HS-5 (cell line): ENCODE data around the gene PLPPR3.
A peak's percentile ranks its signal among the peaks of the same experiment; 100 is the strongest.
"Not testable (repeated sequence)": the region's sequence is repeated elsewhere in the genome, so short reads cannot be mapped to it uniquely, and the experiment has no call there.

Experiments
- DNase-seq: peaks from one replicate; pipeline ENCODE4 v3.0.0-alpha.2; 2012; ENCODE audit warnings: low read depth

Gene PLPPR3

DNA sequence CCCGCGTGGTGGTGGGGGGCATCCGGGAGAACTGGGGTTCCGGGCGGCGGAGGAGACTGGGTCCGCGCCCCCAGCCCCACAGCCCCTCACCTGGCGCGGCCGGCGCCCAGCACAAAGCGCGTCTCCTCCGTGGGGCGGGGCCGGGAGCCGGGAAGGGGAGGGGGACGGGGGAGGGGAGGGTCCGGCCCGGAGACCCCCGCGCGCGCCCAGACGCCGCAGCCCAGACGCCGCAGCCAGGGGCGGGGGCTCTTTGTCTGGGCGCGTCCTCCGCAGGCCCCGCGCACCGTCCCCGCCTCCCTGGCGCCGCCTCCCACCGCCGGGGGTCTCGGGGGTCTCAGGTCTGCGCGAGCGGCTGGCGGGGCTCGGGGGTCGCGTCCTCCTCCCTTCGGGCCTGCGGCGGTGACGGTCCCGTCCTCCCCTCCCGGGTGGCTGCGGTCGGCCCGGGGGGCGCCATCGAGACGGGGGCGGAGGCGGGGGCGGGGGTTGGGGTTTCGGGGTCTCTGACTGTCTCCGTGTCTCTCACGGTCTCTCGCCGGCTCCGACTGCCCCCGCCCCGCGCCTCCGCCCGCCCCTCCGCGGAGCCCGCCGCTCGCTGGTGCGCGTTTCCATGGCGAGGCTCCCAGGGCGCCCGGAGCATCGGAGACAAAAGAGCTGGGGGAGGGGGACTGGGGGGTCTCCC is at the start of gene PLPPR3:
Gene PLPPR3 (minus strand): TSS at position 131 of the 679 bp plus-strand sequence. CDS start 396 bp downstream, outside the sequence.
- DNase-seq, result no peak

- no peak for DNase-seq
Measured at GRCh38 chr19:870963-871401, 49.2 kb upstream of the PLPPR3 start.

DNA sequence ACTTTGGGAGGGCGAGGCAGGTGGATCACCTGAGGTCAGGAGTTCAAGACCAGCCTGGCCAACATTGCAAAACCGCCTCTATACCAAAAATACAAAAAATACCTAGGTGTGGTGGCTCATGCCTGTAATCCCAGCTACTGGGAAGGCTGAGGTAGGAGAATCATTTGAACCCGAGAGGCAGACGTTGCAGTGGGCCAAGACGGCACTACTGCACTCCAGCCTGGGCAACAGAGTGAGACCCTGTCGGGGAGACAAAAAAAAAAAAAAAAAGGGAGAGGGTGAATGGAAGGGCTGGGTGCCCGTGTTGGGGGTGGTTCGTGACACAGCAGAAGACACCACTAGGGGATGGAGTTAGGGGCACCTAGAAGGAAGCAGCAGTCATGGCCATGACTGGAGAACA is 48.6 kb upstream of the PLPPR3 start:
- DNase-seq, result no peak

GRCh38 chr19:869245-870177 is 47.8 kb upstream of the PLPPR3 start:
- peak; percentile 73 for DNase-seq

DNA sequence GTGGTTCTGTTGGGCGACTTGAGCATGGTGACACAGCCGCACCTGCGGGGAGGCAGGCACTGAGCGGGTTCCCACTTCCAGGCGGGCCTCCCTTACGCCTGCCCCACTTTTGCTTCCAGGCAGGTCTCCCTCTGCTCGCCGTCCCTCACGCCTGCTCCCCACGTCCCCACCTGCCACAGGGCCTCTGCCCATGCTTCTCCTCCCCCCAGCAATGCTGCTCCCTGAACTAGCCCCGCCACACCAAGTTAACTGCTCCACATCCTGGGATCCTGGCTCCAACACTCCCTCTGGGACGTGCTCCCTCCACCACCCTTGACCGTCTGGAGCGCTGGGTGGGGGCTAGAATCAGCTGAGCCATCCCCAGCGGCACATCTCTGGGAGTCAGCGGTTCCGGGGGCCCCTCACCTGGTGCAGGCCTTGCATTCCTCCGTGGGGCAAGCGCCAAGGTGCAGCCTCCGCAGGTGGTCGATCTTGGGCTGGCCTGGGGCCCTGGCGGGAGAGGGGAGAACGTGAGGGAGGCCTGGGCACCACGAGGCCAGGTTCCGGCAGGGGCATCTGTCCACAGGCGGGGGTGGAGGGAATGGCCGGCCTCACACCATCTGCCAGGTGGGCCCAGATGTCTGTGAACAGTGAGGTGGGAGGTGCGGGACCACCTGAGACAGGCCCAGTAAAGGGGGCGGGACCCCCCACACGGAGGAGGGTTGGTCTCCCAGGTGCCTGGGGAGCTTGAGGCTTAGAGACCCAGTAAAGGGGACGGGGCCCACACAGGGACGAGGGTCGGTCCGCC is 46.9 kb upstream of the PLPPR3 start:
- no peak for DNase-seq

DNA sequence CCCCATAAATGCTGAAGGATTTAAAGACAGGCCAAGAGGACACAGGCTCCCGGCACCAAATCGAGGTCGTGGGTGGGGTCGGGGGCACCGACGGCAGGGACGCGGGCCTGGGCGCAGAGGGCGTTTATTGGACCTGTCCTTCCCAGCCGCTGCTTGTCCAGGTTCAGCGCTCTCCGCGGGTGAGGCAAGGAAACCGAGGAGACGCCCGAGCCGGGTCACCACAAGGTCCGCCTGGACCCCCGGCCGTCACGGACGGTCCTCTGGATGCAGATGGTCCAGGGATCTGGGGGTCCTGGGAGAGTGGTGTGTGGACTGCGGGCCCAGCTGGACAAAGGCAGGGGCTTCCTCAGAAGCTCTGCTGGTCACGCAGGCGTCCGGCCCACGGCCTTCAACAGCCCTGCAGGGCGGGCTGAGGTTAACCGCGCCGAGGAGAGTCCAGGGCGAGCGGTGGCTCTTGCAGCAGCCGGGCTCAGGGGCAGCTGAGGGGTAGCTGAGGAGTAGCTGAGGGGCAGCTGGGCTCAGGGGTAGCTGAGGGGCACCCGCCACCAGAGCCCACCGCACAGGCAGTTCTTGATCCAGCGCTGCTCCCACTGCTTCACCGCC is 46.2 kb upstream of the PLPPR3 start:
- DNase-seq, result no peak

DNA sequence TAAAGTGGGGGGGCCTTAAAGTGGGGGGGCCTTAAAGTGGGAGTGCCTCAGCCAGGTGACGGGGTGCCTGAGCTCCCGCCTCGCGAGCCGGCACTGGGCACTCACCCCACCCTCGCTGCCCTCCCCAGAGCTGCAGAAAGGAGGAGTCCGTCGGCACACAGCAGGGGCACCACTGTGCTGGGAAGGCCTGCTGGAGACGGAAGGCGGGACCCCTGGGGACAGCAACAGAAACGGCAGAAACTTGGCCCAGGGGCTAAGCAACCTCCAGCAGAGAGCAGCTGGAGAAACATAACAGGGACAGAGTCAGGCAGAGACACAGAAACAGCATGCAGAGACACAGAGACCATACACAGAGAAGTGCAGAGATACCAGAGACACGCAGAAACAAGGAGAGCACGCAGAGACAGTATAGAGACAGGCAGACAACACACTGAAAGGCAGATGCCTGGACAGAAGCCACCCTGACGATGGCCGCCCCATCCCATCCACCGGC is 45.6 kb upstream of the PLPPR3 start:
- DNase-seq, result no peak

DNA sequence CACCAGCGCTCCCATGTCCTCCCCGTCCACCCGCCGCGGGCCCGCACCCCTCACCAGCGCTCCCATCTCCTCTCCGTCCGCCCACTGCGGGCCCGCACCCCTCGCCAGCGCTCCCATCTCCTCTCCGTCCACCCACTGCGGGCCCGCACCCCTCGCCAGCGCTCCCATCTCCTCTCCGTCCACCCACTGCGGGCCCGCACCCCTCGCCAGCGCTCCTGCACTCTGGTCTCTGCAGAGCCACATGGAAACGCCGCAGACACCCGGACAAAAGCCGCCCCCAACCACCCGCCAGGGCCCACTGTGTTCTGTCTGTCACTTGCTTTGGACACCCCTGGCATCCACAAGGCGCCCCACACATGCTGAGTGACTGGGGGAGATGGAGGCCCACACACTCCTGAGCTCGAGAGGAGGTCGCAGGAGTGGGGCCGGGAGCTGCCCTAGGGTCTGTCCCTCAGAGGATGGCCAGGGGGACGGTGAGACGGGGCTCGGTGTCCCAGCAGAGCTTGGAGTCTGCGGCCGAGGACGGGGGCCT is 45.1 kb upstream of the PLPPR3 start:
- no peak for DNase-seq

- no peak for DNase-seq
Measured at GRCh38 chr19:863315-863620, 41.5 kb upstream of the PLPPR3 start.

- DNase-seq, result no peak
Measured at GRCh38 chr19:862581-863314, 41.0 kb upstream of the PLPPR3 start.

- no peak for DNase-seq
Measured at GRCh38 chr19:861756-862580, 40.2 kb upstream of the PLPPR3 start.

DNA sequence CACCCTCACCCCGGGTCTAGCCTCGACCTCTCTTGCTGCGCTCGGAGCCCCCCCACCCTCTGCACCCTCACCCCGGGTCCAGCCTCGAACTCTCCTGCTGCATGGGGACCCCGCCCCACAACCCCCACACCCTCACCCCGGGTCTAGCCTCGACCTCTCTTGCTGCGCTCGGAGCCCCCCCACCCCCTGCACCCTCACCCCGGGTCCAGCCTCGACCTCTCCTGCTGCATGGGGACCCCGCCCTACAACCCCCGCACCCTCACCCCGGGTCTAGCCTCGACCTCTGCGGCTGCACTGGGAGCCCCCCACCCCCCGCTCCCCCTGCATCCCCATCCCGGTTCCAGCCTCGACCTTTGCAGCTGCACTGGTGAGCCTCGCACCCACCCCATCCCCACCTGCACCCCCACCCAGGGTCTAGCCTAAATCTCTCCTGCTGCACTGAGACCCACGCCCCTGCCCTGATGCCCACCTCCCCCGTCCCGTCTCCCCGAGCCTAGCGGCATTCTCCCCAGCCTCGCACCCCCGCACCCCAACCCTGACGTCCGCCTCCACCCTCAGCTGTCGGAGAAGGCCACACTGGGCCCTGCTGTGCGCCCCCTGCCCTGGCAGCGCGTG is 39.5 kb upstream of the PLPPR3 start:
- no peak for DNase-seq

GRCh38 chr19:858868-859843 is 37.4 kb upstream of the PLPPR3 start, which contains the start of gene CFD:
Gene CFD, plus strand, starts transcription at chr19:859664. Its CDS starts 26 bp downstream, at chr19:859690.
- no peak for DNase-seq

GRCh38 chr19:858284-858683 is 36.5 kb upstream of the PLPPR3 start:
- no peak for DNase-seq

DNA sequence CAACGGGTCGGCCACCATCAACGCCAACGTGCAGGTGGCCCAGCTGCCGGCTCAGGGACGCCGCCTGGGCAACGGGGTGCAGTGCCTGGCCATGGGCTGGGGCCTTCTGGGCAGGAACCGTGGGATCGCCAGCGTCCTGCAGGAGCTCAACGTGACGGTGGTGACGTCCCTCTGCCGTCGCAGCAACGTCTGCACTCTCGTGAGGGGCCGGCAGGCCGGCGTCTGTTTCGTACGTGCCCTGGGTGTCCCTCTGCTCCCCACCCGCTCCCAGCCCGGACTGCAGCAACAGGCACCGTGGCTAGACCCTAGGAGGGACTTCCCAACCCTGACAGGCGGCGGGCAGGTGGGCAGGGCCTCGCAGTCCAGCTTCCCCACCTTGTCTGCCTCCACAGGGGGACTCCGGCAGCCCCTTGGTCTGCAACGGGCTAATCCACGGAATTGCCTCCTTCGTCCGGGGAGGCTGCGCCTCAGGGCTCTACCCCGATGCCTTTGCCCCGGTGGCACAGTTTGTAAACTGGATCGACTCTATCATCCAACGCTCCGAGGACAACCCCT is 33.9 kb upstream of the PLPPR3 start:
- DNase-seq, result no peak

DNA sequence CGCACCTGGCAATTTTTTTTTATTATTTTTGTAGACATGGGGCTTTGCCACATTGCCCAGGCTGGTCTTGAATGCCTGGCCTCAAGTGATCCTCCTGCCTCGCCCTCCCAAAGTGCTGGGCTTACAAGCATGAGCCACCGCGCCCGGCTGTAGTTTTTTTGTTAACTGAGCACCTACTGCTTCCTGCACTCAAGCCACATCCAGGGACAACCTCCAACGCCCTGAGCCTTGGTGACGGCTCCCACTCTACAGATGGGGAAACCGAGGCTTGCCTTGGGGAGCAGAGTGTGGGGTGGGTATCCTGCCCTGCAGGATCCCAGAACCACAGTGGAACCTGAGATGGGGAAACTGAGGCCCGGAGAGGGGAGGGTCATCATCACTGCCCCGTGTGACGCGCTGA is 33.4 kb upstream of the PLPPR3 start:
- no peak for DNase-seq

DNA sequence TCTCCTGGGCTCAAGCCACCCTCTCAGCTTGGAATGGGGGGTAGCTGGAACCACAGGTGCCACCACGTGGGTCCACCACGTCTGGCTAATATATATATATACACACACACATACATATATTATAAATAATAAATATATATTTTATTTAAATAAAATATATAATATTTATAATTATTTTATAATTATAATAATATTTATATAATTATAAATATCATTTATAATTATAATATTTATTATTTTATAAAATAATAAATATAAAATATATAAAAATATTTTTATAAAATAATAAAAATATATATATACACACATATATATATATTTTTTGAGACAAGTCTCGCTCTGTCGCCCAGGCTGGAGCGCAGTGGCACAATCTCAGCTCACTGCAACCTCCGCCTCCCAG is 32.8 kb upstream of the PLPPR3 start:
- no peak for DNase-seq

GRCh38 chr19:853614-854220 is 32.0 kb upstream of the PLPPR3 start:
- not testable (repeated sequence) for DNase-seq
